HL-60 (cell line): ENCODE results near the gene TNFSF15.

Experiments
- CTCF ChIP-seq: IDR thresholded peaks from one replicate; pipeline ENCODE4 v1.5.1; 2011; ENCODE audit warnings: low read length, control low read depth, inconsistent platforms; ENCODE audit not compliant: insufficient read depth
- GABPA ChIP-seq: IDR thresholded peaks from 2 replicates; pipeline ENCODE4 v1.6.1; 2012; ENCODE audit warnings: low read depth
- POLR2AphosphoS5 ChIP-seq: IDR thresholded peaks from 2 replicates; pipeline ENCODE4 v1.6.1; 2012; ENCODE audit warnings: low read depth

GRCh38 chr9:114820776-114821501 lies 15.1 kb upstream of the TNFSF15 start:
- TF ChIP-seq CTCF = no peak
- no peak for TF ChIP-seq POLR2AphosphoS5
- no peak for TF ChIP-seq GABPA
